NK-92 (cell line): ENCODE results near the gene MEGF11.

Experiments
- DNase-seq: peaks from one replicate; lab custom pipeline; 2025; ENCODE audit not compliant: unreplicated experiment; lab: John Stamatoyannopoulos, UW

The MEGF11 gene

DNA sequence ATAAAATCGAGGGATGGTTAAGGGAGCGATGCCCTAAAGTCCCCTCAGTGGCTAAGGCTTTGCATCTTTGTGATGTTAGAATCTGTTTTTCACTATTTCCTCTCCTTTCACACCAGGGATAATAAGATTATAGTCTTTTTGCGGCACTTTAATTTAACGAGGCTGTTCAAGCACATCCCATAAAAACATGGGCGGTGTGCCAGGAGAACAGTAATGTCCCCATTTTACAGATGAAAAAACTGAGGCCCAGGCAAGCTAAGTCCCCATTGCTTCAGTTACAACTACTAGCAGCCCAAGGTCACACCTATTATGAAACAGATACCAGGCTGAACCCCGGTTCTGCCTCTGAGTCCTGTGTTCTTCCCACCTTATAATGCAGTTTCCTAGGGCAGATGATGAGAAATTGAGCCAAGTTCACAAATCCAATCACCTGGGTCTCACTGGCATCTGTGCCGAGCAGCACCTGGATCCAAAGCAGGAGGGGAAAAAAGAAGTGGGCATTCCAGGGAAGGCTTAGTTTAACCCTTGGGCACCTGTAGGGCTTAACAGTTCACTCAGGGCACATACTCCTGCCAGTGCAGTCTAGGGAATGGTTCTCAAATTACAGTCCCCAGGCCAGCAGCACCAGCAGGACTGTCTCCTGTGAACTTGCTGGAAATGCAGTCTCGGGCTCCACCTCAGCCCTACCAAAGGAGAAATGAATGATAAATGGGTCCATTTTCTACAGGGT lies 215.0 kb downstream of the MEGF11 start:
- no peak for DNase-seq

DNA sequence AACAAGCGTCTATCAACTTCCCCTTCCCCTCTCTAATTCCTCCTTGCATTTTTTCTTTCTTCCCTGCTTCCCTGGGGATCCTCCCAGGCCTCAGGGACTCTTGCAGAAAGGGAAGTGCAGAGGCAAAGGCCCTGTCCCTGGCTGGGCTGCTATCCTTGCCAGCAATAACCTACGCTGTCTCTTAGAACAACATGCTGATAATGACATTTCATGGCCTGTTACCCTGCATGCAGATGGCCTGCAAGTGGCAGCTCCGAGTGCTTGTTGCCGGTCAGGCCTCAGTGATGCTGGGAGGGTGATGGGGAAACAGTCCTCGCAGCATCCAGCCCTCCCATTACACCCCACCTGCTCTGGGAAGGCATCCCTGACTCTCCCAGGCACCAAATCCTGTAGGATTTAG lies 216.7 kb downstream of the MEGF11 start:
- no peak for DNase-seq

- no peak for DNase-seq
These were observed 217.6 kb downstream of the MEGF11 start for GRCh38 chr15:66035901-66036300.

DNA sequence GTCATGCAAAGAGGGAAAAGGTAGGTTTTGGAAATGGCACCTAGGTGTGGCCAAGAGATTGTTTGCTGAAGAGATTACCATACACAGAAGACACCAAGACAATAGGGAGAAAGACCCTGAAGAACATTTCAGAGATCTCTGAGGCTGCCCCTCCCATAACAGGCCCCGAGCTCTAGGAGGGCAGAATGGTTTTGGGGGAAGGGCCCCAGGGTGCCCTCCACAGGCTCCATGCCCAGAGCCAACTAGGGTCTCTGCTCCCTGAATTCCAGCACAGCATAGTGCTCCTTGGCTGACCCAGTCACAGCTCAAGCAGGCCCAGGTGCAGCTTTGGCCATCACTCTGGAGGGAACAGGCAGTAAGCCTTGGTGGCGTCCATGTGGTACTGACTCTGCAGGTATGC lies 220.4 kb downstream of the MEGF11 start:
- no peak for DNase-seq

DNA sequence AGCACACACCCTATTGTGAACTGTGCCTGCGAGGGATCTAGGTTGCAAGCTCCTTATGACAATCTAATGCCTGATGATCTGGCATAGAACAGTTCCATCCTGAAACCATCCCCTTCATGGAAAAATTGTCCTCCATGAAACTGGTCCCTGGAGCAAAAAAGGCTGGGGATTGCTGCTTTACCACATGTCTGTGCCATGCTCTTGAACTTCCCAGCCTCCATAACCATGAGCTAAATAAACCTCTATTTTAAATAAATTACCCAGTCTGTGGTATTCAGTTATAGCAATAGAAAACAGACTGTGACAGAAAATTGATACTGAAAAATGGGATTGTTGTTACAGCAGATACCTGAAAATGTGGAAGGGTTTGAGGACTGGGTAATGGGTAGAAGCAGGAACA lies 221.5 kb downstream of the MEGF11 start:
- DNase-seq = no peak

GRCh38 chr15:66030650-66031049 lies 222.9 kb downstream of the MEGF11 start:
- no peak for DNase-seq

DNA sequence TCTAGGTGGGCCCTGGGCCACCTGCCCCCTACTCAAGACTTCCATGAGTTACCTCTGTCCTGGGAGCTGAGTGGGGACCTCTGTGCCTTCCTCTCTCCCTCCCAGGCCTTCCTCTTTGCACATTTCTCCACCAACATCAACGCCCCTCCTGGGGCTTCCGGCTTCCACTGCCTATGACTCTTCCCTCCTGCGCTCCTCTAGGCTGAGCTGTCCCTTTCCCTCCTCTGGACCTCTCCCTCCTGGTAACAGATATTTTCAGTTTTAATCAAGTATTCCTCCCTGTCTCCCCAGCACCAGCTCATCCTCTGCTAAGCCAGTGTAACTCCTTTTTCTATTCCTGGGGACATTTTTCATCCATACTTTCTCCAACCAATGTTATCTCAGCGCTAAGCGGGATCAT lies 223.9 kb downstream of the MEGF11 start:
- no peak for DNase-seq

DNA sequence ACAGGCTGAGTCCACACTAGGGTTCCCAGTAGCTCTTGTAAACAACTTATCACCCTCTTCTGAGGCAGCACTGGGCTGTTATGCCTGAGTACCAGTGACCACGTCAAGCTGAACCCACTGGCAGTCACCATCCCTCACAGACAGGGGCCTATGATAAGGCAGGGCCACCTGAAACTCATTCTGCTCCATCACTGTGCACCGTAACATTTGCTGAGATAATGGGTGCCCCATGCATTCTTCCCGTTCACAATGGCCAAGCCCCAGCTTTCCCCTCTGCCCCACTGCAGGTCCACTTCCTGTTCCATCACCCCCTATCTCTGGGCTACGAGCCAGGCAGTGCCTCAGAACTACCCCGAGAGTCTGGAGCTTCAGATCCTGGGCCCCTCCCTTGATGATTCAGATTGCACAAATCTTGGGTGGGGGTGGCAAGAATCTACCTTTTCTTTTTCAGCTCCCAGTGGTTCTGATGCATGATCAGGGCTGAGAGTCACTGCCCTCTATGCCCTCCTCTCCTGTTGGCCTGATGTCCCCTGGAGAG lies 226.2 kb downstream of the MEGF11 start:
- DNase-seq = no peak

DNA sequence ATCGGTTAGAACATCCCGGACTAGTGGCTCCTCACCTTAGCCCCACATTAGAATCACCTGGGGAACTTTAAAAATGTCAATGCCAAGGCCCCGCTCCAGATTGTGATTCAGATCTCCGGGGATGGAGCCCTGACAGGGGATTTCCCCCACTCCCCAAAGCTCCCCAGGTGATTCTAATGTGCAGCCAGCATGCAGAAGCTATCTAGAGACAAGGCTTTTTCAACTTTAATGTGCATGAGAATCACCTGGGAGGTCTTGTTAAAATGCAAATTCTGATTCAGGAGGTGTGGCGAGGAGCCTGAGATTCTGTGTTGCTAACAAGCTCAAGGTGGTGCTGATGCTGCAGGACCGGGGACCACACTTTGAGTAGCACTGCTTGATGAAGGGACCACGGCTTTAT lies 227.6 kb downstream of the MEGF11 start:
- DNase-seq = no peak

- DNase-seq = no peak
These were observed 228.5 kb downstream of the MEGF11 start for GRCh38 chr15:66025015-66025452.

DNA sequence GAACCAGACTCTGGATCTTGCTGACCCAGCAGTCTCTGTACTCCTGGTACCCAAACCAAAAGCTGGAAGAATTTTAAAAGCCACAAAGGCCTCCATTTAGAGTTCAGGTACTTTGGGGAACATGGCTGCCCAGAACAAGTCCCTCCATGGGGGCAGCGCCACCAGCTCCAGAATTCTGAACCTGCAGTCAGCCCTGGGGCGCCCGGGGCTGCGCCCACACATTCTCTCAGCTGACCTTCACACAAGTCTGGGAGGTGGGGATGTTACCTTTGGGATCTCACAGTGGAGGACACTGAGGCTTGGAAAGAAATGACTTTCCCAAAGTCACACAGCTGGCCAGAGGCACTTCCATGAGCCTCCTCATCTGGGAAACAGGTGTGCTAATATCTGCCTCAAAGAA lies 229.4 kb downstream of the MEGF11 start:
- no peak for DNase-seq

DNA sequence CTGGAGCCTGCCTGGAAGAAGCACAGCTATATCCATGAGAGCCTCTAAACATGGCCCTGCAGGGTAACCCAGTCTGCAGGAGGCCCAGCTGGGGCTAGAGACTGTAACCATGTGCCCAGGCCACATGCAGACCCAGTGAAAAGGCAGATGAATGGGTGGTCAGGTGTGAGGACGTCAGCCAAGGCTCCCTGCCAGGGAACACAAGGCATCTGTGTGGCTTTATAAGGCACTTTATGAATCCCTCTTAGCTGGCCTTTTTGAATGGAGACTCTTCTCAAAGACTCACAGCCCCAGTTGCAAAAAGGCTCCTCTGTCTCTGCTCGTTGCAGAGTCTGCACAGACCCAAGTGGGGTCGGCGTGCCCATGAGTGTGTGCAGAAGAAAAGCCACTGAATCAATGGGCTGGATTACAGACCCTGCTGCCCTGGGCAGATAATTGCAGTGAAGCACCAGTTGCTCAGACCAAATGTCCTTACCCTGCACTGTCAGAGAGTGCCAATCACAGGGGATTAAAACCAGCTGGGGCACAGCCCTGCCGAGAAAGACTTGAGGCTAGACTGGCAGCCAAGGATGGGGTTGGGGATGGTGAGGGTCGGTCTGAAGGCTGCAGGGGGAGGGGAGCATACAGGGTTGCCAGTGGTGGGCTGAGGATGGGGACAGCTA lies 230.1 kb downstream of the MEGF11 start:
- DNase-seq = no peak

GRCh38 chr15:66022163-66022525 lies 231.4 kb downstream of the MEGF11 start:
- no peak for DNase-seq

DNA sequence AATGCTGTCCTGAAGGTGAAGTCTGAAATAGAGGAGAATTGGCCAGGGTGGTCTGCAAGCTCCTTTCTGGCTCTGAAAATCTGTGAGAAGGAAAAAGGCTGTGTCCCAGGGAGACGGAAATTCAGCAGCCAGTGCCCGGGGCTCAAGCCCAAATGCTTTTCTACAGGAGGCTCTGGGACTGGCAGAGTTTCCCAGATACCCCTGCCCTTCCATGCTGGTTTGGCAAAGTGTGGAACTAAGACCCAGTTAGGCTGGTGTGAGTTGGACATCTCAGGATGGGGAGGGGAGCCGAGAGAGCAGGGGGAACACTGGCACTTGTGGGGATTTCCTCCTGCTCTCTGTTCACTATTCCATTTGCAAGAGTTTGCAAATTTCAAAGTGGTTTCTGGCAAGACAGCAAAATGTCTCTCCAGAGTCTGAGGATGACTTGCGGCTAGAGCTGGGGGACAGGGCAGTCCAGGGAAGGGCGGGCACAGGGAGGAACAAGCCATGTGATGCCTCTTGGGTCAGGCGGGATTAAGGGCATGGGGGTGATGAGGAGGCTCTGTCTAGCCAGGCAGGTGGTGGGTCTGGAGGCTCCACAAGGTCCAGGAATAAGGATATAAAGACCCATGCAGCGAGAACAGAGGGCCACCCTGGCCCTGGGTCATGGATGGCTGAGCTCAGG lies 231.9 kb downstream of the MEGF11 start:
- no peak for DNase-seq

DNA sequence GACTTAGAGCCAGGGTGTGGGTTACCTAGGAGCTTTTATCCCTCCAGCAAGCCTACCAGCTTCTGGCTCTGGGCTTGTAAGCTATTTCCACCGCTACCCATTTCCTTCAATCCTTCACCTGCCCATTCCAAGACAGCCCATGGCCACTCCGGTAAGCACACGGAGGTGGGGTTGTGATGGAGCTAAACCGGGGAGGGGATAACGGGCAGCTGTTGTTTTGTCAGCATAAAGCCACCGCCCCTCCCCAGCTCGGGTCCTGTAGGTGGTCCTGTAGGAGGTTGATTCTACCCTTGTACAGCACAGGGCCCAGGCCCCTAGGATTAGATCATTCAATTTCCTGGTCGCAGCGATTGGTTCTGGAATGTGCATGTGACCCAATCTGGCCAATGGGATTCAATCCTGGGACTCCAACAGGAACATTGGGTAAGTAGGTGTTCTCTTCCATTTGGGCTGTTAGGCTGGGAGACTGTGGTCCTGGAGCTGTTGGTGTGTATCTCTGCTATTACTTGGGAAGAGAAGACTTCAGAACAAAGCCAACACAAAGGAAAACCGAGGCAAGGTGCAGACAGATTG lies 233.6 kb downstream of the MEGF11 start:
- no peak for DNase-seq

DNA sequence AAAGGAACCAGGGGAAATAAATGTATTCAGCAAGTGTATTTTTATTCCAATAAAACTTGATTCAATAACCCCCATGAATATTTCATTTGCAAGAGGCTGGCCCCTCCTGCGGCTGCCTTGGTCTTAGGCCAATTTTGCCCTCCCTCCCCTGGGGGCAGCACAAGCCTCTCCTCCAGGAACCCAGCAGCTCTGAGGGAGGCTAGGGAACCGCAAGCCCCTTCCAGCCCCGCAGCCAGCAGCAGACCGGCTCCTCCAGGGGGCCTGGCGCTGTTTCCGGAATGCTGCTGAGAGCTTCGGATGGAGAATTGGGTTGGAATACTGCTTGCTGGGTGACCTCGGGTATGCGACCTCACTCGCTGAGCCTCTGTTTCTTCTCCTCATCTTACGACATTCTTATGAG lies 234.2 kb downstream of the MEGF11 start:
- no peak for DNase-seq

GRCh38 chr15:66018488-66018797 lies 235.1 kb downstream of the MEGF11 start:
- no peak for DNase-seq

DNA sequence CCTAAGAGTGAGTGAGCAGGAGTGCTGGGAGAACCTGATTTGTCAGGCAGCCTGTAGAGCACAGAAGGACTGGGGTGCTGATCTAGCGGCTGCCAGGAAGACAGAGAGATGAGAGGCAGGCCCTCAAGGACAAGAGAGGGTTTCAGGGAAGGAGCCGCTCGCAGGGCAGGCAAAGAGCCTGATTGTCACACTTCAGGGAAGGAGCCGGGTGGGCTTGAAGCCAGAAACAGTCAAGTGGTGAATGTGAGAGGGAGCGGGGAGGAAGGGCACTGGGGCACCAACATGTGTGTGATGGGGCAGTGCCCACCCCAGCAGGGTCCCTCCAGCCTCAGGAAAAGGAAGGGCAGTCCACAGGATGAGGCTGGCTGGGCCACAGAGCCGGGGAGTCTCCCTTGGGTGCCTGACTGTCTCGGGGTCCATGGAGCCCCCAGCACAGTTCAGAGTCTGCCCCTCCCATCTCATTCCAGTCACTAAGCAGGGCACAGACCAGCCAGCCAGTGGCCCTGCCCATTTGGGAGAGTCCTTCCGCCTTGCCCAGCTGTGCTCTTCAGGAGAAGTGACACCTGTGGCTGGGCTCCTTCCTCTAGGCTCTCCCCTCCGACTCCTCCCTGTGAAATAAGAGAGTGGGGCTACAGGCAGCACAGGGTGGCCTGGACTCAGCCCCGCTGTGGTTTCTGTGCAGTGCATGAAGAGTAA lies 235.6 kb downstream of the MEGF11 start:
- no peak for DNase-seq

DNA sequence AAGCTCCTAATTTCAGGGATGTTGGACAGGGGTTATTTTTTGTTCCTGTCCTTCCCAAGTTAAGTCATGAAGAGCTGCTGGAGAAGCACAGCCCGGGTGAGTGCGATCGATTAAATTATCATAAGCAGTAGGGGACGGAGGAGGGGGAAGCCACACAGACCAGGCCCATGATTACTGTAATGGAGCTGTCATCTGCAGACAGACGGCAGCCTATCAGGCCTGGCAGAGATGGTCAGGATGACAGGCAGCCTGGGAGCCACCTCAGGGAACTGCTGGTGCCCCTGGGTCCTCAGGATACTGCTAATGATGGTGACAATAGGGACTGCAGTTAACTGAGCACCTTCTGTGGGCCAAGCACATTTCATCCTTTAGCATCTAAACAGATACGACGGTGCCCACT lies 236.6 kb downstream of the MEGF11 start:
- no peak for DNase-seq

- DNase-seq = no peak
These were observed 237.4 kb downstream of the MEGF11 start for GRCh38 chr15:66016199-66016598.

GRCh38 chr15:66014635-66015182 lies 238.8 kb downstream of the MEGF11 start:
- DNase-seq = no peak
